Measurements from ENCODE around the gene FGA. TPM values are rescaled to one million over a fixed set of nuclear protein-coding genes. Genes with fewer than 3 reads are reported as not detected.
"Not testable (repeated sequence)": the region's sequence is repeated elsewhere in the genome, so short reads cannot be mapped to it uniquely, and the experiment has no call there.

Gene FGA
- total RNA-seq, 4 donors from 2014 or later, result not detected

DNA sequence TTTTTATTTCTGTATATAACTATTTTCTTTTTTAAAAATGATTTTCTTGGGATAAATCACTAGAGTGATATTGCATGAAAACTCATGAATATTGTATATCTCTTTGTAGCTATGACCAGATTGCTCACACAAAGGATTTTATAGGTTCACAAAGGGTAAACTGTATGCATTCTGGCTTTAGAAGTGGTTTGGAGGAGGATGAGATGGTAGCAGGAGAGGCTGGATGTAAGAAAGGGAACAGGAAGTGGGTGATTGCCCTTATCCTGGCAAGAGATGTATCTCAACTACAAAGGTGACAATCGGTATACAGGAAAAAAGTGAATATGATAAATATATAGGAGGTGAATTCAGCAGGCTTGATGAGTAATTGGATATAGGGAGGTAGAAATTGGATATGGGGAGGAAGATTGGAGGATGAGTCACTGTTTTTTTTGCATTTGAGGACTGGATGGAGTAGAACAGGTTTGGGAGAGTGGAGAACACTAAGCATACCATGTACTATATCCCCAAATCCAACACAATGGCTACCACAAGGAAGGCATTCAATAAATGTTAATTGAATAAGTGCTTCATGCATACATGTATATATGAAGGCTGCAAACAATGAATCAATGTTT is 12.0 kb upstream of the FGA start:
- no peak for TF ChIP-seq CTCF (IDR thresholded peaks at IDR 0.05)
- TF ChIP-seq POLR2A (IDR thresholded peaks at IDR 0.05), result no peak
- DNase-seq, result no peak
- Histone ChIP-seq H3K9me3 (no peaks in the 10 kb centered on the region), H3K4me3 (replicated peaks in 1 of 3) (no peak overlapping the region), H3K27ac (no peak overlapping the region), H3K36me3 (no peaks in the 10 kb centered on the region), H3K4me1 (no peaks in the 10 kb centered on the region), H3K27me3 (no peaks in the 10 kb centered on the region)
- 68 to 74% methylated on average over 1 of the region's 1 CpG for WGBS, 2 donors
- intact Hi-C loops (cut with DNase I), result no loop called here

- intact Hi-C loops (cut with DNase I), result no loop called here
- 86 to 87% methylated on average over 7 of the region's 7 CpGs for WGBS, 2 donors
Observed at GRCh38 chr4:154597798-154598774, 7.5 kb upstream of the FGA start.

GRCh38 chr4:154597281-154597680 is 6.7 kb upstream of the FGA start:
- H3K4me3 ChIP-seq (replicated peaks in 1 of 3); H3K4me1 ChIP-seq; H3K36me3 ChIP-seq; H3K9me3 ChIP-seq; H3K27ac ChIP-seq; intact Hi-C loops (cut with DNase I); H3K27me3 ChIP-seq; DNase-seq: not testable (repeated sequence)
- 90 to 93% methylated on average over 11 of the region's 11 CpGs for whole genome bisulfite sequencing, 2 donors

More at GRCh38 chr4:154597798-154598774, 7.5 kb upstream of the FGA start:
- no peak overlapping the region for H3K27ac ChIP-seq
- H3K36me3 ChIP-seq, result no peaks in the 10 kb centered on the region
- H3K4me1 ChIP-seq, result no peaks in the 10 kb centered on the region
- no peaks in the 10 kb centered on the region for H3K9me3 ChIP-seq
- TF ChIP-seq POLR2A (IDR thresholded peaks at IDR 0.05), result no peak
- TF ChIP-seq CTCF (IDR thresholded peaks at IDR 0.05), result no peak
- no peak overlapping the region for H3K4me3 ChIP-seq (replicated peaks in 1 of 3)
- DNase-seq, result no peak
- H3K27me3 ChIP-seq, result no peaks in the 10 kb centered on the region

GRCh38 chr4:154595807-154596206 is 5.3 kb upstream of the FGA start:
- intact Hi-C loops (cut with DNase I), result no loop called here
- Histone ChIP-seq H3K4me1 (no peaks in the 10 kb centered on the region), H3K4me3 (replicated peaks in 1 of 3) (no peak overlapping the region), H3K27me3 (no peaks in the 10 kb centered on the region), H3K36me3 (no peaks in the 10 kb centered on the region), H3K27ac (no peak overlapping the region), H3K9me3 (no peaks in the 10 kb centered on the region)
- TF ChIP-seq CTCF (IDR thresholded peaks at IDR 0.05) (no peak), POLR2A (IDR thresholded peaks at IDR 0.05) (no peak)
- no peak for DNase-seq

- DNase-seq; H3K36me3 ChIP-seq; intact Hi-C loops (cut with DNase I); H3K4me3 ChIP-seq (replicated peaks in 1 of 3); H3K27ac ChIP-seq; H3K27me3 ChIP-seq; H3K9me3 ChIP-seq; H3K4me1 ChIP-seq: not testable (repeated sequence)
- 86 to 96% methylated on average over 3 of the region's 3 CpGs for WGBS, 2 donors
Observed at GRCh38 chr4:154594343-154594742, 3.8 kb upstream of the FGA start.

DNA sequence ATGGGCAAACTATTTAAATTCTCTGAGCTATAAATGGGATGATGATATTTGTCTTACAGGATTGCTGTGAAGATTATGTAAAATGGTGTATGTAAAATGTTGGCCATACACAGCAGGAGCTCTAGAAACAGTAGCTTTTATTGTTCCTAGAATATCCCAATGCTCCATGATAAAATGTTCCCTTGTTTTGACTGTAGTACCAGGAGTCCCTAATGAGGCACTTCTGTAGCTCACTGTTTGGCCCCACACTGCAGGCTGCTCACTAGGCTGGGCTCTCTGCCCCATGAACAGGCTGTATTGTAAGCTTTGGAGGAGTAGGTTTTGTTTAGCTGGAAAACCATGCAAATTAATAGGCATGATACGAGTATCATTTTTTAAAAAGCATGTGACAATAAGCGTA is 3.3 kb upstream of the FGA start:
- H3K27ac ChIP-seq, result no peak overlapping the region
- intact Hi-C loops (cut with DNase I), result no loop called here
- no peaks in the 10 kb centered on the region for H3K27me3 ChIP-seq
- TF ChIP-seq CTCF (IDR thresholded peaks at IDR 0.05), result no peak
- TF ChIP-seq POLR2A (IDR thresholded peaks at IDR 0.05), result no peak
- H3K4me1 ChIP-seq, result no peaks in the 10 kb centered on the region
- no peaks in the 10 kb centered on the region for H3K9me3 ChIP-seq
- no peak for DNase-seq
- H3K36me3 ChIP-seq, result no peaks in the 10 kb centered on the region
- no peak overlapping the region for H3K4me3 ChIP-seq (replicated peaks in 1 of 3)
- 82 to 83% methylated on average over 2 of the region's 2 CpGs for WGBS, 2 donors

All from thyroid gland (tissue), 4 donors.